HEK293 (cell line): ENCODE results near the gene MCAT.

Experiments
- CTCF ChIA-PET: fragments of 350-600 bp; formaldehyde crosslinking; extraction: SDS; loops from one replicate; lab custom pipeline; 2021; ENCODE audit warnings: antibody characterized with exemption; lab: Yijun Ruan, JAX
- POLR2A ChIA-PET: fragments of 300-600 bp; formaldehyde crosslinking; extraction: SDS; loops from one replicate; lab custom pipeline; 2020; ENCODE audit warnings: antibody characterized with exemption, inconsistent platforms; lab: Yijun Ruan, JAX
- H3K27ac ChIP-seq: fragments of 200-500 bp; sonication (Bioruptor generic); 2 replicates; pipeline ENCODE4 v1.5.1; 2014; ENCODE audit warnings: low read depth, low read length, control low read depth, inconsistent platforms; ENCODE audit errors: extremely low read depth
- H3K36me3 ChIP-seq, 2 experiments: fragments of 200-500 bp in 1 of 2; sonication (Bioruptor generic) in 1 of 2; 1 replicate in 1 of 2; 2 replicates in 1 of 2; pipeline ENCODE4 v1.5.1; 2014 to 2017; ENCODE audit warnings: inconsistent platforms in 2 of 2, low read length in 2 of 2; ENCODE audit not compliant: control insufficient read depth in 2 of 2, insufficient read depth in 1 of 2
- H3K4me1 ChIP-seq: fragments of 200-500 bp; sonication (Bioruptor generic); 2 replicates; pipeline ENCODE4 v1.5.1; 2014; ENCODE audit warnings: mild to moderate bottlenecking, low read length, inconsistent platforms; ENCODE audit not compliant: control insufficient read depth, insufficient read depth
- H3K4me3 ChIP-seq: 2 replicates; pipeline ENCODE4 v1.5.1; 2011; ENCODE audit warnings: low read depth, mild to moderate bottlenecking, control low read depth, low read length, moderate library complexity
- H3K9me3 ChIP-seq: fragments of 200-500 bp; sonication (Bioruptor generic); 2 replicates; pipeline ENCODE4 v1.5.1; 2014; ENCODE audit warnings: low read depth, low read length, inconsistent platforms; ENCODE audit not compliant: control insufficient read depth, insufficient read depth
- HOXC10 ChIP-seq: sonication (generic); formaldehyde crosslinking; IDR thresholded peaks from 2 replicates; pipeline ENCODE4 v1.8.1; 2023; ENCODE audit warnings: mild to moderate bottlenecking, missing genetic modification reagents
- KLF8 ChIP-seq: fragments of 450-650 bp; formaldehyde crosslinking; IDR thresholded peaks from 2 replicates; pipeline ENCODE4 v1.5.1; 2016; ENCODE audit warnings: missing biosample characterization, missing genetic modification characterization
- MEIS1 ChIP-seq: sonication (generic); formaldehyde crosslinking; IDR thresholded peaks from 2 replicates; pipeline ENCODE4 v1.8.1; 2022; ENCODE audit warnings: missing genetic modification reagents, mild to moderate bottlenecking, borderline replicate concordance
- OVOL3 ChIP-seq: fragments of 450-650 bp; formaldehyde crosslinking; IDR thresholded peaks from 2 replicates; pipeline ENCODE4 v1.5.1; 2016; ENCODE audit warnings: missing biosample characterization, missing genetic modification characterization
- RBAK ChIP-seq: fragments of 450-650 bp; formaldehyde crosslinking; IDR thresholded peaks from 2 replicates; pipeline ENCODE4 v1.5.1; 2016; ENCODE audit warnings: missing biosample characterization, missing genetic modification characterization
- ZBTB17 ChIP-seq: fragments of 450-650 bp; formaldehyde crosslinking; IDR thresholded peaks from 2 replicates; pipeline ENCODE4 v1.5.1; 2016; ENCODE audit warnings: missing biosample characterization, missing genetic modification characterization
- ZBTB21 ChIP-seq: fragments of 450-650 bp; formaldehyde crosslinking; IDR thresholded peaks from 2 replicates; pipeline ENCODE4 v1.5.1; 2017; ENCODE audit warnings: missing biosample characterization, missing genetic modification characterization
- ZBTB8A ChIP-seq: fragments of 450-650 bp; formaldehyde crosslinking; IDR thresholded peaks from 2 replicates; pipeline ENCODE4 v1.5.1; 2016; ENCODE audit warnings: missing biosample characterization, missing genetic modification characterization
- ZNF133 ChIP-seq: fragments of 450-650 bp; formaldehyde crosslinking; IDR thresholded peaks from 2 replicates; pipeline ENCODE4 v1.5.1; 2016; ENCODE audit warnings: missing biosample characterization, missing genetic modification characterization
- ZNF146 ChIP-seq: fragments of 450-650 bp; formaldehyde crosslinking; IDR thresholded peaks from 2 replicates; pipeline ENCODE4 v1.5.1; 2016; ENCODE audit warnings: missing biosample characterization, missing genetic modification characterization
- ZNF223 ChIP-seq: fragments of 450-650 bp; formaldehyde crosslinking; IDR thresholded peaks from 2 replicates; pipeline ENCODE4 v1.5.1; 2016; ENCODE audit warnings: missing biosample characterization, missing genetic modification characterization
- ZNF239 ChIP-seq: fragments of 450-650 bp; formaldehyde crosslinking; IDR thresholded peaks from 2 replicates; pipeline ENCODE4 v1.5.1; 2016; ENCODE audit warnings: missing biosample characterization, missing genetic modification characterization
- ZNF302 ChIP-seq: fragments of 450-650 bp; formaldehyde crosslinking; IDR thresholded peaks from 2 replicates; pipeline ENCODE4 v1.5.1; 2016; ENCODE audit warnings: missing biosample characterization, missing genetic modification characterization, low read depth
- ZNF48 ChIP-seq: fragments of 450-650 bp; formaldehyde crosslinking; IDR thresholded peaks from 2 replicates; pipeline ENCODE4 v1.5.1; 2016; ENCODE audit warnings: missing biosample characterization, missing genetic modification characterization
- ZNF639 ChIP-seq: fragments of 450-650 bp; formaldehyde crosslinking; IDR thresholded peaks from 2 replicates; pipeline ENCODE4 v1.5.1; 2016; ENCODE audit warnings: missing biosample characterization, missing genetic modification characterization
- ZNF645 ChIP-seq: fragments of 450-650 bp; formaldehyde crosslinking; IDR thresholded peaks from 2 replicates; pipeline ENCODE4; 2016; ENCODE audit warnings: missing biosample characterization, missing genetic modification characterization
- ZSCAN4 ChIP-seq: fragments of 450-650 bp; formaldehyde crosslinking; IDR thresholded peaks from 2 replicates; pipeline ENCODE4 v1.5.1; 2017; ENCODE audit warnings: missing biosample characterization, missing genetic modification characterization
- TF ChIP-seq, protein P1 (sequence below): fragments of 450-650 bp; formaldehyde crosslinking; IDR thresholded peaks from 2 replicates; pipeline ENCODE4 v1.5.1; 2016; ENCODE audit warnings: missing biosample characterization, missing genetic modification characterization
- TF ChIP-seq, protein P2 (sequence below): fragments of 450-650 bp; formaldehyde crosslinking; IDR thresholded peaks from 2 replicates; pipeline ENCODE4 v1.5.1; 2016; ENCODE audit warnings: missing biosample characterization, missing genetic modification characterization, borderline replicate concordance
- TF ChIP-seq, protein P3 (sequence below): fragments of 450-650 bp; formaldehyde crosslinking; IDR thresholded peaks from 2 replicates; pipeline ENCODE4 v1.5.1; 2017; ENCODE audit warnings: missing biosample characterization, missing genetic modification characterization
- TF ChIP-seq, protein P4 (sequence below): fragments of 450-650 bp; formaldehyde crosslinking; IDR thresholded peaks from 2 replicates; pipeline ENCODE4 v1.5.1; 2016; ENCODE audit warnings: missing biosample characterization, missing genetic modification characterization

The MCAT gene

DNA sequence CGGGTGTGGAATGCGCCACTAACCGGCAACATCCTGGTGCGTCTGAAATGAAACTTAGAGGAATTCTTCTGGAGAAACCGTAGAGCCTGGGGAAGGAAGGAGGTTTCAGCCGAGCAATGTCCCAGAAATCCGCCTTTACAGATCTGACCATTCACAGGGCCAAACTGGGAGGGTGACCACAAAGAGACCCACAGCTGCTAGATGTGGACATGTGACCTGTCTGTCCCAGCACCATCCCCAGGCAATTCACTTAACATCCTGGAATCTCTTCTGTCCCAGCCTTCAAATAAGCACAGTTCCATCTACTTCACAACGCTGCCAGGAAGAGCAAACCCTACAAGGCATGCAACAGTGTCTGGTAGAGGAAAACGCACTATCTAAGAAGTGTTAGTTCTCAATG lies 9.8 kb downstream of the MCAT start:
- H3K36me3 ChIP-seq, result peaks cover 34 to 75% of the 10 kb centered on the region in 2 experiments
- H3K4me1 ChIP-seq, result peaks cover 3% of the 10 kb centered on the region
- H3K27ac ChIP-seq, result no peak overlapping the region
- POLR2A ChIA-PET, result interaction anchor here (0.6 kb wide), 1 partner anchor 647 kb away, joined by 3 read pairs; no protein-coding TSS in a partner anchor
- no peaks in the 10 kb centered on the region for H3K9me3 ChIP-seq
- no peak overlapping the region for H3K4me3 ChIP-seq
- CTCF ChIA-PET, result no interaction called here
- TF ChIP-seq OVOL3 (tag by site-specific recombination) (no peak), ZSCAN4 (tag by site-specific recombination) (no peak), ZNF48 (tag by site-specific recombination) (no peak), ZBTB21 (tag by site-specific recombination) (no peak), ZNF146 (tag by site-specific recombination) (no peak), MEIS1 (no peak), ZNF645 (tag by site-specific recombination) (no peak)
- TF ChIP-seq, protein P1, sequence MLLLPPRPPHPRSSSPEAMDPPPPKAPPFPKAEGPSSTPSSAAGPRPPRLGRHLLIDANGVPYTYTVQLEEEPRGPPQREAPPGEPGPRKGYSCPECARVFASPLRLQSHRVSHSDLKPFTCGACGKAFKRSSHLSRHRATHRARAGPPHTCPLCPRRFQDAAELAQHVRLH, result no peak
- TF ChIP-seq, all 188 proteins: peak for 0

DNA sequence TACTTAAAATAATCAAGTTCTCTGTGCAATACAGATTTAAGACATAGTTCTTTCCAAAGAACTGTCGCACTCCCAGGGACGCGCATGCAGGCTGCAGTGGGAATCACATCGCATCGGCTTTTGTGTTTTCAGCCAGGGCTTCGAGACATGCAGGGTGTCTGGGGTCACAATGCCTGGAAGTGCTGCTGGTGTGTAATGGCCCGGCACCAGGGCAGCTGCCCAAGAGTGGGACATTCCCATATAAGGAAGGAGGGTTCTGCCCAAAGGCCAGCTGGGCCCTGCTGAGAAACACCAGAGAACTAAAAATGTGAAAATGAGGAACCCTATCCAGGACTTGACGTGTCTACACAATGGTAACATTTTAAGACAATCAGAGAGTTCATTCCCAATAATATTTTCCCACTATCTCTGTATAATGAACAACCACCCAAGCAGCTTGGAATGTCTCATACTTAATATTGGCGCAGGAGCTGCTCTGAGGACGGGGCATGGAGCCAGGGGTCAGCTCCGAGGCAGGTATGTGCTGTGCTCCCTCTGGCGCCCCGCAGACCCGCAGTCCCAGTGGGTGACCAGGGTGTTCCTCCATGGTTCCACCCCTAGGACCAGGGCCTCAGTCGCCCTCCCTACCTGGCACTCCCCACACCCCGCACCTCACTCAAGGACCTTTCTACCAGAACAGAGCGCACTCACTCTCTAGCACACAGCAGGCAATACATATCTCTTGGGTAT lies 11.3 kb downstream of the MCAT start:
- H3K36me3 ChIP-seq, result peaks cover 27 to 60% of the 10 kb centered on the region in 2 experiments
- H3K4me1 ChIP-seq, result peaks cover 3% of the 10 kb centered on the region
- no peak overlapping the region for H3K4me3 ChIP-seq

More for the DNA sequence above, 11.3 kb downstream of the MCAT start:
- ChIA-PET CTCF (interaction anchor here (1.1 kb wide), 1 partner anchor 10 kb away, joined by 3 read pairs; no protein-coding TSS in a partner anchor), POLR2A (no interaction called here)
- H3K27ac ChIP-seq, result no peak overlapping the region
- no peak for TF ChIP-seq RBAK
- no peak for TF ChIP-seq ZNF239 (tag by site-specific recombination)
- TF ChIP-seq HOXC10 (CRISPR knock-in tag), result no peak
- TF ChIP-seq ZNF133, result no peak
- TF ChIP-seq, protein P2, sequence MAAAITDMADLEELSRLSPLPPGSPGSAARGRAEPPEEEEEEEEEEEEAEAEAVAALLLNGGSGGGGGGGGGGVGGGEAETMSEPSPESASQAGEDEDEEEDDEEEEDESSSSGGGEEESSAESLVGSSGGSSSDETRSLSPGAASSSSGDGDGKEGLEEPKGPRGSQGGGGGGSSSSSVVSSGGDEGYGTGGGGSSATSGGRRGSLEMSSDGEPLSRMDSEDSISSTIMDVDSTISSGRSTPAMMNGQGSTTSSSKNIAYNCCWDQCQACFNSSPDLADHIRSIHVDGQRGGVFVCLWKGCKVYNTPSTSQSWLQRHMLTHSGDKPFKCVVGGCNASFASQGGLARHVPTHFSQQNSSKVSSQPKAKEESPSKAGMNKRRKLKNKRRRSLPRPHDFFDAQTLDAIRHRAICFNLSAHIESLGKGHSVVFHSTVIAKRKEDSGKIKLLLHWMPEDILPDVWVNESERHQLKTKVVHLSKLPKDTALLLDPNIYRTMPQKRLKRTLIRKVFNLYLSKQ (tag by site-specific recombination), result no peak
- TF ChIP-seq, protein P3, sequence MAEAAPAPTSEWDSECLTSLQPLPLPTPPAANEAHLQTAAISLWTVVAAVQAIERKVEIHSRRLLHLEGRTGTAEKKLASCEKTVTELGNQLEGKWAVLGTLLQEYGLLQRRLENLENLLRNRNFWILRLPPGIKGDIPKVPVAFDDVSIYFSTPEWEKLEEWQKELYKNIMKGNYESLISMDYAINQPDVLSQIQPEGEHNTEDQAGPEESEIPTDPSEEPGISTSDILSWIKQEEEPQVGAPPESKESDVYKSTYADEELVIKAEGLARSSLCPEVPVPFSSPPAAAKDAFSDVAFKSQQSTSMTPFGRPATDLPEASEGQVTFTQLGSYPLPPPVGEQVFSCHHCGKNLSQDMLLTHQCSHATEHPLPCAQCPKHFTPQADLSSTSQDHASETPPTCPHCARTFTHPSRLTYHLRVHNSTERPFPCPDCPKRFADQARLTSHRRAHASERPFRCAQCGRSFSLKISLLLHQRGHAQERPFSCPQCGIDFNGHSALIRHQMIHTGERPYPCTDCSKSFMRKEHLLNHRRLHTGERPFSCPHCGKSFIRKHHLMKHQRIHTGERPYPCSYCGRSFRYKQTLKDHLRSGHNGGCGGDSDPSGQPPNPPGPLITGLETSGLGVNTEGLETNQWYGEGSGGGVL (tag by site-specific recombination), result no peak
- no peak for TF ChIP-seq KLF8 (tag by site-specific recombination)
- TF ChIP-seq, protein P4, sequence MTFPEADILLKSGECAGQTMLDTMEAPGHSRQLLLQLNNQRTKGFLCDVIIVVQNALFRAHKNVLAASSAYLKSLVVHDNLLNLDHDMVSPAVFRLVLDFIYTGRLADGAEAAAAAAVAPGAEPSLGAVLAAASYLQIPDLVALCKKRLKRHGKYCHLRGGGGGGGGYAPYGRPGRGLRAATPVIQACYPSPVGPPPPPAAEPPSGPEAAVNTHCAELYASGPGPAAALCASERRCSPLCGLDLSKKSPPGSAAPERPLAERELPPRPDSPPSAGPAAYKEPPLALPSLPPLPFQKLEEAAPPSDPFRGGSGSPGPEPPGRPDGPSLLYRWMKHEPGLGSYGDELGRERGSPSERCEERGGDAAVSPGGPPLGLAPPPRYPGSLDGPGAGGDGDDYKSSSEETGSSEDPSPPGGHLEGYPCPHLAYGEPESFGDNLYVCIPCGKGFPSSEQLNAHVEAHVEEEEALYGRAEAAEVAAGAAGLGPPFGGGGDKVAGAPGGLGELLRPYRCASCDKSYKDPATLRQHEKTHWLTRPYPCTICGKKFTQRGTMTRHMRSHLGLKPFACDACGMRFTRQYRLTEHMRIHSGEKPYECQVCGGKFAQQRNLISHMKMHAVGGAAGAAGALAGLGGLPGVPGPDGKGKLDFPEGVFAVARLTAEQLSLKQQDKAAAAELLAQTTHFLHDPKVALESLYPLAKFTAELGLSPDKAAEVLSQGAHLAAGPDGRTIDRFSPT (tag by site-specific recombination), result no peak
- TF ChIP-seq ZBTB8A (tag by site-specific recombination), result no peak
- TF ChIP-seq ZNF302 (tag by site-specific recombination), result no peak
- TF ChIP-seq ZBTB17 (tag by site-specific recombination), result no peak
- TF ChIP-seq ZNF639 (tag by site-specific recombination), result no peak
- no peak for TF ChIP-seq ZNF223 (tag by site-specific recombination)
- TF ChIP-seq, all 188 proteins: peak for 0
- no peaks in the 10 kb centered on the region for H3K9me3 ChIP-seq
